HCT116 (cell line): Measurements from ENCODE around the gene HGFAC.

Experiments used
- CBX3 ChIP-seq: IDR thresholded peaks from 2 replicates; pipeline ENCODE4 v1.6.1; 2012; ENCODE audit warnings: low read depth
- EGR1 ChIP-seq: IDR thresholded peaks from 2 replicates; pipeline ENCODE4 v1.6.1; 2012; ENCODE audit warnings: low read depth
- EZH2 ChIP-seq: fragments of 200-600 bp; sonication (generic); IDR thresholded peaks from 2 replicates; pipeline ENCODE4 v1.6.1; 2017; ENCODE audit warnings: antibody characterized with exemption, mixed run types
- EZH2phosphoT487 ChIP-seq: fragments of 200-600 bp; IDR thresholded peaks from 2 replicates; pipeline ENCODE4 v1.6.1; 2018; ENCODE audit warnings: antibody characterized with exemption, borderline replicate concordance
- FOSL1 ChIP-seq: IDR thresholded peaks from 2 replicates; pipeline ENCODE4 v1.6.1; 2012; ENCODE audit warnings: low read depth
- POLR2A ChIP-seq: IDR thresholded peaks from 2 replicates; pipeline ENCODE4 v1.7.0; 2011; ENCODE audit warnings: borderline replicate concordance; ENCODE audit not compliant: insufficient read depth, insufficient read length; ENCODE audit errors: extremely low read depth
- SIN3A ChIP-seq: IDR thresholded peaks from 2 replicates; pipeline ENCODE4 v1.6.1; 2012; ENCODE audit warnings: low read depth
- YY1 ChIP-seq: IDR thresholded peaks from 2 replicates; pipeline ENCODE4 v1.6.1; 2011; ENCODE audit warnings: low read length, low read depth, moderate library complexity, mild to moderate bottlenecking; ENCODE audit not compliant: insufficient replicate concordance; ENCODE audit errors: extremely low read depth
- TF ChIP-seq, protein P1 (sequence below), 3 experiments: fragments of 200-600 bp in 1 of 3; sonication (generic) in 1 of 3; IDR thresholded peaks in 2 of 3; conservative IDR thresholded peaks in 1 of 3; 2 replicates each; pipeline ENCODE4 v1.5.1; 2012 to 2017; ENCODE audit warnings: low read depth in 2 of 3, low read length in 2 of 3, antibody characterized with exemption in 1 of 3, borderline replicate concordance in 1 of 3, control low read depth in 1 of 3, mild to moderate bottlenecking in 1 of 3, mixed read lengths in 1 of 3, mixed run types in 1 of 3, moderate library complexity in 1 of 3; ENCODE audit not compliant: insufficient read depth in 1 of 3

DNA sequence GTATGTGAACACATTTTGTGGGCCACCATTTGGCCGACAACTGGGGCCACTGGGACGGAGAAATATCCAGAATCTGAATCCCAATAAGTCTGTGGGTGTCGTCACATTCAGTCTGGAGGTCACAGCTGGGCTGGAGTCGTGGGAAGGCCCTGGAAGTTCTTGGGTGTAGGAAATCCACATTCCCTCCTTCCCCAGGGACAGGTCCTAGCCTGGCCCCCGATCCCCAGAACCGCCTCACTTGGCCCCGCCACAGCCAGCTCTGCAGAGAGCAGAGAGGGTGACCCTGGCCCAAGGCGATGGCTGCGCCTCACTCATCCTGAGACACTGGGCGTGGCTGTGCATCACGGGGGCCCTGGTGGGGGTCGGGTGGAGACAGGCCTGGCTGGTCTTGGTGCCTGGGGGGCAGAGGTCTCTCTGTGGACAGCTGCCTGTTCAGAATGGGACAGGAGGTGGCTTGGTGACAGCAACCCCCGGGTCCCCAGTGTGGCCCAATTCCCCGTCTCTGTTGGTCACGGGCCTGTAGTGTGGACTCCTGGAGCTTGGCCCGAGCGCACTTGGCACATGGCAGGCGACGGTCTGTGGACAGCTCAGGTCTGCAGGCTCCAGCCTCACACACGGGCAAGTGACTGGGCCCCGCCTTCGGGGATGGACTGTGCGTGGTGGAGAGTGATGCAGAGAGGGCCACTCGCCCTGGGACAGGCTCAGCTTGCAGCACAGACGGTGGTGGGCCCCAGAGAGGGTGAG is 37.8 kb downstream of the HGFAC start:
- TF ChIP-seq POLR2A (no peak), EZH2 (no peak), EZH2phosphoT487 (no peak), CBX3 (no peak), EGR1 (no peak), YY1 (no peak), SIN3A (no peak), FOSL1 (no peak)
- TF ChIP-seq, protein P1, sequence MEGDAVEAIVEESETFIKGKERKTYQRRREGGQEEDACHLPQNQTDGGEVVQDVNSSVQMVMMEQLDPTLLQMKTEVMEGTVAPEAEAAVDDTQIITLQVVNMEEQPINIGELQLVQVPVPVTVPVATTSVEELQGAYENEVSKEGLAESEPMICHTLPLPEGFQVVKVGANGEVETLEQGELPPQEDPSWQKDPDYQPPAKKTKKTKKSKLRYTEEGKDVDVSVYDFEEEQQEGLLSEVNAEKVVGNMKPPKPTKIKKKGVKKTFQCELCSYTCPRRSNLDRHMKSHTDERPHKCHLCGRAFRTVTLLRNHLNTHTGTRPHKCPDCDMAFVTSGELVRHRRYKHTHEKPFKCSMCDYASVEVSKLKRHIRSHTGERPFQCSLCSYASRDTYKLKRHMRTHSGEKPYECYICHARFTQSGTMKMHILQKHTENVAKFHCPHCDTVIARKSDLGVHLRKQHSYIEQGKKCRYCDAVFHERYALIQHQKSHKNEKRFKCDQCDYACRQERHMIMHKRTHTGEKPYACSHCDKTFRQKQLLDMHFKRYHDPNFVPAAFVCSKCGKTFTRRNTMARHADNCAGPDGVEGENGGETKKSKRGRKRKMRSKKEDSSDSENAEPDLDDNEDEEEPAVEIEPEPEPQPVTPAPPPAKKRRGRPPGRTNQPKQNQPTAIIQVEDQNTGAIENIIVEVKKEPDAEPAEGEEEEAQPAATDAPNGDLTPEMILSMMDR (IDR thresholded peaks at IDR 0.05 in 2 of 3, conservative IDR thresholded peaks at IDR 0.05 in 1 of 3; ENCODE audit: borderline replicate concordance in 1 of 3, insufficient read depth in 1 of 3, low read depth in 2 of 3, low read length in 2 of 3): no peak
